ENCODE results near the gene VASP. TPM values are rescaled to one million over a fixed set of nuclear protein-coding genes. Genes with fewer than 3 reads are reported as not detected.
A peak's percentile ranks its signal among the peaks of the same experiment; 100 is the strongest.

VASP gene
- total RNA-seq, 1 experiment from 2014 or later, result 144 TPM

DNA sequence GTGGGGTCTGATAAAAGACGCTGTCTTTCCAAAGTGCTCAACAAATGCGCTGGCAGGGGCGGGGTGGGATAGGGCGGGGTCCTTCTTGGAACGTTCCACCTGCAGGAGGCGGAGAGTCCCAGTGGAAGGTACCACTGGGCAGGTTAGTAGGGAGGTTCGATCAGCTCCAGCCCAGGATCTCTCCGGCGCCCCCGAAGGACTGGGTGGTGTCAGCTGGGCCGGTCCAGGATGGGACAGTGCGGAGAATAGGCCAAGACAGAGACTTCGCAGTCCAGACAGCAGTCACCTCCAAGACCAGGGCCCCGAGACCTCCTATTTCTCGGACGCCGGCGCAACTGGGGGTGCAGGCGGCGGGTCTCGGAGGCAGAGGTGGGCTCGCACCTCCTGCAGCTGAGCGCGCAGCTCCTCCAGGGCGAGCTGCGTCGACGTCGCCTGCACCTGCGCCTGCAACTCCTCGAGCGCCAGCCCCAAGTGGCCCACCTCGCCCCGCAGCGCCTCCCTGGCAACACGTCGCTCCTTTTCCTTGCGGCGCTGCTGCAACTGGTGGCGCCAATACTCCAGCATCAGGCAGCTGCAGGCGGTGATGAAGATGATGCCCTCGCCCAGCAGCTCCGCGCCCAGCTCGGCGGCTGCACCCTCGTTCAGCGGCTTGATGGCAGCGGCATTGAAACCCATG is 21.6 kb downstream of the VASP start (continued):
- no peak for TF ChIP-seq CREM (CRISPR knock-in tag; IDR thresholded peaks at IDR 0.05)
- TF ChIP-seq, protein P1, sequence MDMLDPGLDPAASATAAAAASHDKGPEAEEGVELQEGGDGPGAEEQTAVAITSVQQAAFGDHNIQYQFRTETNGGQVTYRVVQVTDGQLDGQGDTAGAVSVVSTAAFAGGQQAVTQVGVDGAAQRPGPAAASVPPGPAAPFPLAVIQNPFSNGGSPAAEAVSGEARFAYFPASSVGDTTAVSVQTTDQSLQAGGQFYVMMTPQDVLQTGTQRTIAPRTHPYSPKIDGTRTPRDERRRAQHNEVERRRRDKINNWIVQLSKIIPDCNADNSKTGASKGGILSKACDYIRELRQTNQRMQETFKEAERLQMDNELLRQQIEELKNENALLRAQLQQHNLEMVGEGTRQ (CRISPR knock-in tag; IDR thresholded peaks at IDR 0.05), result no peak
- peak; percentile 87 for TF ChIP-seq NFATC4 (CRISPR knock-in tag; IDR thresholded peaks at IDR 0.05)
- TF ChIP-seq ZNF317 (CRISPR knock-in tag; IDR thresholded peaks at IDR 0.05; ENCODE audit: borderline replicate concordance, low read depth), result no peak
- TF ChIP-seq IRF2 (CRISPR knock-in tag; IDR thresholded peaks at IDR 0.05; ENCODE audit: borderline replicate concordance, low read depth), result no peak
- no peak for TF ChIP-seq NR3C1 (CRISPR knock-in tag; conservative IDR thresholded peaks at IDR 0.05; ENCODE audit: low read depth)
- TF ChIP-seq RORB (CRISPR knock-in tag; IDR thresholded peaks at IDR 0.05), result no peak
- peak; percentile 78; the same call in 1 of the 2 replicates for TF ChIP-seq ESRRA (CRISPR knock-in tag; IDR thresholded peaks at IDR 0.05; ENCODE audit: borderline replicate concordance)
- no peak for TF ChIP-seq ZNF423 (CRISPR knock-in tag; IDR thresholded peaks at IDR 0.05)
- no peak for TF ChIP-seq GTF2I (CRISPR knock-in tag; conservative IDR thresholded peaks at IDR 0.05)
- TF ChIP-seq NFE2L1 (CRISPR knock-in tag; IDR thresholded peaks at IDR 0.05), result no peak
- TF ChIP-seq E2F1 (CRISPR knock-in tag; IDR thresholded peaks at IDR 0.05), result peak; percentile 77; the same call in 1 of the 2 replicates
- no peak for TF ChIP-seq RELA (CRISPR knock-in tag; IDR thresholded peaks at IDR 0.05; ENCODE audit: borderline replicate concordance)
- no peak for TF ChIP-seq ZNF512 (CRISPR knock-in tag; IDR thresholded peaks at IDR 0.05; ENCODE audit: borderline replicate concordance)
- TF ChIP-seq ZNF281 (CRISPR knock-in tag; IDR thresholded peaks at IDR 0.05), result peak; percentile 71; the same call in 1 of the 2 replicates
- no peak for TF ChIP-seq ZNF425 (CRISPR knock-in tag; conservative IDR thresholded peaks at IDR 0.05)
- TF ChIP-seq CBFB (CRISPR knock-in tag; IDR thresholded peaks at IDR 0.05; ENCODE audit: low read depth), result no peak
- TF ChIP-seq TEAD4 (CRISPR knock-in tag; IDR thresholded peaks at IDR 0.05), result no peak
- no peak for TF ChIP-seq GABPB1 (CRISPR knock-in tag; IDR thresholded peaks at IDR 0.05)
- peak; percentile 41; the same call in 1 of the 2 replicates for TF ChIP-seq E2F5 (CRISPR knock-in tag; IDR thresholded peaks at IDR 0.05)
- no peak for TF ChIP-seq SMAD4 (CRISPR knock-in tag; IDR thresholded peaks at IDR 0.05)
- TF ChIP-seq, protein P2, sequence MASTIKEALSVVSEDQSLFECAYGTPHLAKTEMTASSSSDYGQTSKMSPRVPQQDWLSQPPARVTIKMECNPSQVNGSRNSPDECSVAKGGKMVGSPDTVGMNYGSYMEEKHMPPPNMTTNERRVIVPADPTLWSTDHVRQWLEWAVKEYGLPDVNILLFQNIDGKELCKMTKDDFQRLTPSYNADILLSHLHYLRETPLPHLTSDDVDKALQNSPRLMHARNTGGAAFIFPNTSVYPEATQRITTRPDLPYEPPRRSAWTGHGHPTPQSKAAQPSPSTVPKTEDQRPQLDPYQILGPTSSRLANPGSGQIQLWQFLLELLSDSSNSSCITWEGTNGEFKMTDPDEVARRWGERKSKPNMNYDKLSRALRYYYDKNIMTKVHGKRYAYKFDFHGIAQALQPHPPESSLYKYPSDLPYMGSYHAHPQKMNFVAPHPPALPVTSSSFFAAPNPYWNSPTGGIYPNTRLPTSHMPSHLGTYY (CRISPR knock-in tag; IDR thresholded peaks at IDR 0.05), result 0 out of 2 replicates have a peak, but pooled peaks have one; percentile 77
- no peak for TF ChIP-seq ELF4 (CRISPR knock-in tag; IDR thresholded peaks at IDR 0.05; ENCODE audit: low read depth)
- TF ChIP-seq, protein P3, sequence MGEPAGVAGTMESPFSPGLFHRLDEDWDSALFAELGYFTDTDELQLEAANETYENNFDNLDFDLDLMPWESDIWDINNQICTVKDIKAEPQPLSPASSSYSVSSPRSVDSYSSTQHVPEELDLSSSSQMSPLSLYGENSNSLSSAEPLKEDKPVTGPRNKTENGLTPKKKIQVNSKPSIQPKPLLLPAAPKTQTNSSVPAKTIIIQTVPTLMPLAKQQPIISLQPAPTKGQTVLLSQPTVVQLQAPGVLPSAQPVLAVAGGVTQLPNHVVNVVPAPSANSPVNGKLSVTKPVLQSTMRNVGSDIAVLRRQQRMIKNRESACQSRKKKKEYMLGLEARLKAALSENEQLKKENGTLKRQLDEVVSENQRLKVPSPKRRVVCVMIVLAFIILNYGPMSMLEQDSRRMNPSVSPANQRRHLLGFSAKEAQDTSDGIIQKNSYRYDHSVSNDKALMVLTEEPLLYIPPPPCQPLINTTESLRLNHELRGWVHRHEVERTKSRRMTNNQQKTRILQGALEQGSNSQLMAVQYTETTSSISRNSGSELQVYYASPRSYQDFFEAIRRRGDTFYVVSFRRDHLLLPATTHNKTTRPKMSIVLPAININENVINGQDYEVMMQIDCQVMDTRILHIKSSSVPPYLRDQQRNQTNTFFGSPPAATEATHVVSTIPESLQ (CRISPR knock-in tag; IDR thresholded peaks at IDR 0.05), result no peak

All from WTC11 (cell line).